Stimulated activated memory B cell treated with anti-CD40 and anti-IgM and Interleukin-4, amounts not matched to agents 10 μg/mL and 1 μg/mL and 100 μg/mL, for 72 hours (primary cell): Measurements from ENCODE around the gene SLC22A15.
A peak's percentile ranks its signal among the peaks of the same experiment; 100 is the strongest.

ENCODE experiments used
- ATAC-seq: fragments of 150-1000 bp; cut with Tn5 transposase; 2 replicates; pipeline ENCODE4 v1.10.0; 2021
- H3K27ac Mint-ChIP-seq: one replicate; pipeline ENCODE4 v1.8.0; 2022; ENCODE audit warnings: mild to moderate bottlenecking, mixed read lengths
- H3K27me3 Mint-ChIP-seq: one replicate; pipeline ENCODE4 v1.8.0; 2022; ENCODE audit warnings: mixed read lengths
- H3K36me3 Mint-ChIP-seq: one replicate; pipeline ENCODE4 v1.8.0; 2022; ENCODE audit warnings: mixed read lengths
- H3K4me1 Mint-ChIP-seq: one replicate; pipeline ENCODE4 v1.8.0; 2022; ENCODE audit warnings: mixed read lengths
- H3K4me3 Mint-ChIP-seq: one replicate; pipeline ENCODE4 v1.8.0; 2022; ENCODE audit warnings: mild to moderate bottlenecking, moderate library complexity, mixed read lengths
- H3K9me3 Mint-ChIP-seq: one replicate; pipeline ENCODE4 v1.8.0; 2022; ENCODE audit warnings: mixed read lengths

SLC22A15 gene

GRCh38 chr1:116096013-116096618 is 119.8 kb downstream of the SLC22A15 start:
- no peak for ATAC-seq
- H3K4me3 Mint-ChIP-seq, result no peak overlapping the region
- no peaks in the 10 kb centered on the region for H3K27me3 Mint-ChIP-seq
- peaks cover 12% of the 10 kb centered on the region for H3K9me3 Mint-ChIP-seq
- H3K27ac Mint-ChIP-seq, result no peak overlapping the region
- H3K4me1 Mint-ChIP-seq, result no peaks in the 10 kb centered on the region
- peaks cover 27% of the 10 kb centered on the region for H3K36me3 Mint-ChIP-seq

- H3K4me3 Mint-ChIP-seq, result no peak overlapping the region
- no peak overlapping the region for H3K27ac Mint-ChIP-seq
- H3K4me1 Mint-ChIP-seq, result no peaks in the 10 kb centered on the region
- H3K9me3 Mint-ChIP-seq, result peaks cover 12% of the 10 kb centered on the region
- ATAC-seq, result no peak
- H3K36me3 Mint-ChIP-seq, result peaks cover 27% of the 10 kb centered on the region
- H3K27me3 Mint-ChIP-seq, result peaks cover 6% of the 10 kb centered on the region
Observed at GRCh38 chr1:116097626-116098025, 121.3 kb downstream of the SLC22A15 start.

GRCh38 chr1:116099379-116099778 is 123.1 kb downstream of the SLC22A15 start:
- H3K4me1 Mint-ChIP-seq, result no peaks in the 10 kb centered on the region
- peaks cover 7% of the 10 kb centered on the region for H3K9me3 Mint-ChIP-seq
- peaks cover 10% of the 10 kb centered on the region for H3K27me3 Mint-ChIP-seq
- H3K4me3 Mint-ChIP-seq, result no peak overlapping the region
- H3K27ac Mint-ChIP-seq, result no peak overlapping the region
- no peak for ATAC-seq
- H3K36me3 Mint-ChIP-seq, result peaks cover 15% of the 10 kb centered on the region

- H3K27me3 Mint-ChIP-seq, result peaks cover 10% of the 10 kb centered on the region
- no peak for ATAC-seq
- peaks cover 4% of the 10 kb centered on the region for H3K9me3 Mint-ChIP-seq
- H3K4me1 Mint-ChIP-seq, result no peaks in the 10 kb centered on the region
- H3K4me3 Mint-ChIP-seq, result no peak overlapping the region
- H3K27ac Mint-ChIP-seq, result no peak overlapping the region
- peaks cover 9% of the 10 kb centered on the region for H3K36me3 Mint-ChIP-seq
Observed at GRCh38 chr1:116099919-116100318, 123.6 kb downstream of the SLC22A15 start.

- Mint-ChIP-seq H3K4me1 (no peaks in the 10 kb centered on the region), H3K36me3 (no peaks in the 10 kb centered on the region), H3K27ac (no peak overlapping the region), H3K9me3 (no peaks in the 10 kb centered on the region), H3K27me3 (peaks cover 10% of the 10 kb centered on the region), H3K4me3 (no peak overlapping the region)
- ATAC-seq, result no peak
Observed at GRCh38 chr1:116104667-116105066, 128.4 kb downstream of the SLC22A15 start.

- ATAC-seq, result no peak
- H3K9me3 Mint-ChIP-seq, result no peaks in the 10 kb centered on the region
- peaks cover 5% of the 10 kb centered on the region for H3K4me1 Mint-ChIP-seq
- H3K27me3 Mint-ChIP-seq, result peaks cover 17% of the 10 kb centered on the region
- no peak overlapping the region for H3K27ac Mint-ChIP-seq
- H3K4me3 Mint-ChIP-seq, result no peak overlapping the region
- H3K36me3 Mint-ChIP-seq, result no peaks in the 10 kb centered on the region
Observed at GRCh38 chr1:116105996-116106395, 129.7 kb downstream of the SLC22A15 start.

GRCh38 chr1:116106646-116107045 is 130.3 kb downstream of the SLC22A15 start:
- Mint-ChIP-seq H3K36me3 (no peaks in the 10 kb centered on the region), H3K9me3 (no peaks in the 10 kb centered on the region), H3K27ac (no peak overlapping the region), H3K4me1 (peaks cover 9% of the 10 kb centered on the region), H3K4me3 (no peak overlapping the region), H3K27me3 (peaks cover 23% of the 10 kb centered on the region)
- ATAC-seq, result no peak

- no peak overlapping the region for H3K27ac Mint-ChIP-seq
- no peak for ATAC-seq
- H3K9me3 Mint-ChIP-seq, result no peaks in the 10 kb centered on the region
- peaks cover 27% of the 10 kb centered on the region for H3K27me3 Mint-ChIP-seq
- H3K4me1 Mint-ChIP-seq, result peaks cover 9% of the 10 kb centered on the region
- no peak overlapping the region for H3K4me3 Mint-ChIP-seq
- no peaks in the 10 kb centered on the region for H3K36me3 Mint-ChIP-seq
Observed at GRCh38 chr1:116107371-116107770, 131.1 kb downstream of the SLC22A15 start.

GRCh38 chr1:116110567-116111523 is 134.5 kb downstream of the SLC22A15 start, which contains the start of gene MAB21L3:
MAB21L3 (plus strand) TSS chr1:116111399; CDS start chr1:116112616, 1,217 bp downstream.
- Mint-ChIP-seq H3K27me3 (peaks cover 37% of the 10 kb centered on the region), H3K9me3 (no peaks in the 10 kb centered on the region), H3K4me3 (peak within 1 kb of the TSS; percentile 8), H3K4me1 (peaks cover 9% of the 10 kb centered on the region), H3K36me3 (no peaks in the 10 kb centered on the region), H3K27ac (peak within 1 kb of the TSS; percentile 10)
- ATAC-seq, result peak; percentile 65

- peaks cover 9% of the 10 kb centered on the region for H3K4me1 Mint-ChIP-seq
- no peaks in the 10 kb centered on the region for H3K36me3 Mint-ChIP-seq
- H3K27ac Mint-ChIP-seq, result peak overlapping the region; percentile 10
- H3K9me3 Mint-ChIP-seq, result no peaks in the 10 kb centered on the region
- no peak overlapping the region for H3K4me3 Mint-ChIP-seq
- ATAC-seq, result no peak
- peaks cover 37% of the 10 kb centered on the region for H3K27me3 Mint-ChIP-seq
Observed at GRCh38 chr1:116111524-116112021, 135.3 kb downstream of the SLC22A15 start.

GRCh38 chr1:116112388-116113140 is 136.3 kb downstream of the SLC22A15 start:
- Mint-ChIP-seq H3K27ac (no peak overlapping the region), H3K9me3 (no peaks in the 10 kb centered on the region), H3K36me3 (no peaks in the 10 kb centered on the region), H3K27me3 (peaks cover 37% of the 10 kb centered on the region), H3K4me3 (no peak overlapping the region), H3K4me1 (peaks cover 9% of the 10 kb centered on the region)
- no peak for ATAC-seq

GRCh38 chr1:116113615-116114014 is 137.3 kb downstream of the SLC22A15 start:
- no peaks in the 10 kb centered on the region for H3K9me3 Mint-ChIP-seq
- no peaks in the 10 kb centered on the region for H3K36me3 Mint-ChIP-seq
- H3K27me3 Mint-ChIP-seq, result peaks cover 41% of the 10 kb centered on the region
- H3K27ac Mint-ChIP-seq, result no peak overlapping the region
- peaks cover 9% of the 10 kb centered on the region for H3K4me1 Mint-ChIP-seq
- H3K4me3 Mint-ChIP-seq, result no peak overlapping the region
- no peak for ATAC-seq

GRCh38 chr1:116115476-116116439 is 139.4 kb downstream of the SLC22A15 start:
- H3K36me3 Mint-ChIP-seq, result no peaks in the 10 kb centered on the region
- no peak overlapping the region for H3K27ac Mint-ChIP-seq
- no peak for ATAC-seq
- H3K9me3 Mint-ChIP-seq, result no peaks in the 10 kb centered on the region
- peaks cover 43% of the 10 kb centered on the region for H3K27me3 Mint-ChIP-seq
- peaks cover 6% of the 10 kb centered on the region for H3K4me1 Mint-ChIP-seq
- H3K4me3 Mint-ChIP-seq, result no peak overlapping the region

GRCh38 chr1:116118471-116118870 is 142.2 kb downstream of the SLC22A15 start:
- Mint-ChIP-seq H3K4me3 (no peak overlapping the region), H3K36me3 (no peaks in the 10 kb centered on the region), H3K27me3 (peaks cover 25% of the 10 kb centered on the region), H3K9me3 (no peaks in the 10 kb centered on the region), H3K4me1 (no peaks in the 10 kb centered on the region), H3K27ac (no peak overlapping the region)
- ATAC-seq, result no peak
